SK-N-SH (cell line): Measurements from ENCODE around the gene SPDL1. TPM values are rescaled to one million over a fixed set of nuclear protein-coding genes. Genes with fewer than 3 reads are reported as not detected.

ENCODE experiments used
- CTCF ChIA-PET: fragments of 300-600, 350-600 bp; formaldehyde crosslinking; extraction: SDS; loops from one replicate; lab custom pipeline; 2021; lab: Yijun Ruan, JAX
- POLR2A ChIA-PET: fragments of 350-600 bp; sonication (Branson Sonifier 250); formaldehyde crosslinking; extraction: SDS; loops from one replicate; lab custom pipeline; 2020; ENCODE audit warnings: antibody characterized with exemption, inconsistent platforms; lab: Yijun Ruan, JAX
- DNase-seq: peaks from one replicate; pipeline ENCODE4 v3.0.0; 2012
- H2AFZ ChIP-seq: fragments of 200-600 bp; sonication (generic); 2 replicates; pipeline ENCODE4 v1.8.1; 2016; ENCODE audit warnings: antibody characterized with exemption, mild to moderate bottlenecking, low read depth
- H3F3A ChIP-seq: fragments of 200-600 bp; sonication (generic); replicated peaks from 2 replicates; pipeline ENCODE3; 2016; ENCODE audit warnings: antibody characterized with exemption, mild to moderate bottlenecking; ENCODE audit not compliant: insufficient read depth
- H3K27ac ChIP-seq, 2 experiments: fragments of 200-500 bp in 1 of 2; fragments of 200-600 bp in 1 of 2; sonication (Bioruptor generic) in 1 of 2; sonication (generic), shearing (Covaris generic) in 1 of 2; 2 replicates each; pipeline versions ENCODE4 v1.5.1 to v1.6.1; 2014 to 2016; ENCODE audit warnings: low read depth in 2 of 2, inconsistent platforms in 1 of 2, low read length in 1 of 2, mild to moderate bottlenecking in 1 of 2, mixed read lengths in 1 of 2
- H3K27me3 ChIP-seq: fragments of 200-600 bp; sonication (generic), shearing (Covaris generic); 2 replicates; pipeline ENCODE4 v1.6.1; 2016; ENCODE audit warnings: mixed run types; ENCODE audit not compliant: insufficient read depth
- H3K36me3 ChIP-seq, 2 experiments: fragments of 200-500 bp in 1 of 2; fragments of 200-600 bp in 1 of 2; sonication (Bioruptor generic) in 1 of 2; sonication (generic) in 1 of 2; replicated peaks in 1 of 2; 2 replicates each; pipeline versions ENCODE3 to v1.5.1; 2014 to 2016; ENCODE audit warnings: low read length in 1 of 2, mild to moderate bottlenecking in 1 of 2; ENCODE audit not compliant: insufficient read depth in 2 of 2, control insufficient read depth in 1 of 2
- H3K4me1 ChIP-seq, 2 experiments: fragments of 200-500 bp in 1 of 2; fragments of 200-600 bp in 1 of 2; sonication (Bioruptor generic) in 1 of 2; sonication (generic), shearing (Covaris generic) in 1 of 2; 2 replicates each; pipeline versions ENCODE4 v1.5.1 to v1.6.1; 2014 to 2016; ENCODE audit warnings: low read depth in 1 of 2, low read length in 1 of 2, mixed run types in 1 of 2; ENCODE audit not compliant: insufficient read depth in 2 of 2, control insufficient read depth in 1 of 2
- H3K4me2 ChIP-seq: fragments of 200-600 bp; sonication (generic), shearing (Covaris generic); 2 replicates; pipeline ENCODE4 v1.6.1; 2017; ENCODE audit warnings: mixed run types
- H3K4me3 ChIP-seq, 2 experiments: fragments of 200-500 bp in 1 of 2; fragments of 200-600 bp in 1 of 2; sonication (Bioruptor generic) in 1 of 2; sonication (generic), shearing (Covaris generic) in 1 of 2; 2 replicates each; pipeline versions ENCODE4 v1.5.1 to v1.8.1; 2014 to 2016; ENCODE audit warnings: low read depth in 2 of 2, inconsistent platforms in 1 of 2, low read length in 1 of 2, mild to moderate bottlenecking in 1 of 2, mixed read lengths in 1 of 2, moderate library complexity in 1 of 2
- H3K79me2 ChIP-seq: fragments of 200-600 bp; sonication (generic); 2 replicates; pipeline ENCODE4 v1.8.1; 2017; ENCODE audit warnings: mild to moderate bottlenecking; ENCODE audit not compliant: insufficient read depth
- H3K9ac ChIP-seq: fragments of 200-600 bp; sonication (generic); 2 replicates; pipeline ENCODE4 v1.6.1; 2017; ENCODE audit warnings: mixed run types
- H3K9me2 ChIP-seq: fragments of 200-600 bp; sonication (generic); 2 replicates; pipeline ENCODE4 v1.6.1; 2017; ENCODE audit warnings: mixed run types
- H3K9me3 ChIP-seq: fragments of 200-600 bp; sonication (generic); 2 replicates; pipeline ENCODE4 v1.6.1; 2017; ENCODE audit warnings: mixed run types, mild to moderate bottlenecking, moderate library complexity
- H4K20me1 ChIP-seq: fragments of 200-600 bp; sonication (generic); 2 replicates; pipeline ENCODE4 v1.6.1; 2017; ENCODE audit warnings: mild to moderate bottlenecking, mixed run types; ENCODE audit not compliant: insufficient read depth
- CHD2 ChIP-seq: fragments of 150-350 bp; IDR thresholded peaks from 2 replicates; pipeline ENCODE4 v1.6.1; 2018; ENCODE audit warnings: low read length; ENCODE audit not compliant: partially characterized antibody
- EP300 ChIP-seq, 2 experiments: IDR thresholded peaks; 2 replicates each; pipeline versions ENCODE4 v1.4.0 to v1.6.1; 2012; ENCODE audit warnings: borderline replicate concordance in 1 of 2, low read depth in 1 of 2, low read length in 1 of 2
- GABPA ChIP-seq: IDR thresholded peaks from 2 replicates; pipeline ENCODE4 v1.4.0; 2012; ENCODE audit warnings: low read depth, mild to moderate bottlenecking
- GATA2 ChIP-seq: sonication (generic); formaldehyde crosslinking; IDR thresholded peaks from 2 replicates; pipeline ENCODE4 v1.5.0; 2020; ENCODE audit warnings: mild to moderate bottlenecking, missing genetic modification reagents
- IRF3 ChIP-seq: fragments of 150-350 bp; IDR thresholded peaks from 2 replicates; pipeline ENCODE4 v1.6.1; 2016; ENCODE audit warnings: mild to moderate bottlenecking, low read depth, low read length
- MXI1 ChIP-seq: IDR thresholded peaks from 2 replicates; pipeline ENCODE4 v1.6.1; 2012; ENCODE audit warnings: mild to moderate bottlenecking, low read depth, low read length, improper control_type of control experiment
- RAD21 ChIP-seq: IDR thresholded peaks from 2 replicates; pipeline ENCODE4 v1.6.1; 2012; ENCODE audit warnings: mild to moderate bottlenecking, low read length
- RCOR1 ChIP-seq: fragments of 150-350 bp; IDR thresholded peaks from 2 replicates; pipeline ENCODE4 v1.6.1; 2017; ENCODE audit warnings: antibody characterized with exemption, low read length
- RFX5 ChIP-seq: IDR thresholded peaks from 2 replicates; pipeline ENCODE4 v1.6.1; 2012; ENCODE audit warnings: mild to moderate bottlenecking, improper control_type of control experiment, low read length
- SMC3 ChIP-seq: IDR thresholded peaks from 2 replicates; pipeline ENCODE4 v1.6.1; 2012; ENCODE audit warnings: low read depth, low read length, improper control_type of control experiment
- TAF1 ChIP-seq: IDR thresholded peaks from 2 replicates; pipeline ENCODE4 v1.6.1; 2012; ENCODE audit warnings: low read depth, mild to moderate bottlenecking, low read length, moderate library complexity, borderline replicate concordance
- TCF12 ChIP-seq: IDR thresholded peaks from 2 replicates; pipeline ENCODE4 v1.4.0; 2012
- YY1 ChIP-seq: IDR thresholded peaks from 2 replicates; pipeline ENCODE4 v1.4.0; 2012; ENCODE audit warnings: low read depth, mild to moderate bottlenecking
- WGBS: methylation state at CpG from one replicate; pipeline ENCODE4 v1.1.6; 2017; ENCODE audit warnings: low lambda C conversion rate; 5-methylcytosine and 5-hydroxymethylcytosine counted together
- polyA plus RNA-seq, 3 experiments: library from polyadenylated mRNA; depleted of rRNA; stranded (reverse); fragments of >200 nt; gene quantifications; 2 replicates each; pipeline ENCODE4 v1.2.3, GENCODE V29; 2012
- TF ChIP-seq, protein P1 (sequence below): IDR thresholded peaks from 2 replicates; pipeline ENCODE4 v1.4.0; 2012; ENCODE audit warnings: low read depth
- TF ChIP-seq, protein P2 (sequence below): IDR thresholded peaks from 2 replicates; pipeline ENCODE4 v1.4.0; 2012; ENCODE audit warnings: low read depth, borderline replicate concordance
- TF ChIP-seq, protein P3 (sequence below): IDR thresholded peaks from 2 replicates; pipeline ENCODE4 v1.6.1; 2012; ENCODE audit warnings: mild to moderate bottlenecking, low read depth, low read length, moderate library complexity

SPDL1 gene
- polyA plus RNA-seq, 1 of the 3 experiments (the other 2 are of a cell fraction), result 45.1 TPM

GRCh38 chr5:169569513-169569912 is 14.1 kb upstream of the SPDL1 start:
- no peak overlapping the region for H3K4me2 ChIP-seq
- H3K4me3 ChIP-seq, result no peak overlapping the region
- no peaks in the 10 kb centered on the region for H3K36me3 ChIP-seq
- H3K27ac ChIP-seq, result no peak overlapping the region
- TF ChIP-seq YY1, result no peak
- TF ChIP-seq SMC3, result no peak
- TF ChIP-seq IRF3, result no peak
- no peak for TF ChIP-seq RAD21
- TF ChIP-seq CHD2, result no peak
- TF ChIP-seq RCOR1, result no peak
- TF ChIP-seq, protein P1, sequence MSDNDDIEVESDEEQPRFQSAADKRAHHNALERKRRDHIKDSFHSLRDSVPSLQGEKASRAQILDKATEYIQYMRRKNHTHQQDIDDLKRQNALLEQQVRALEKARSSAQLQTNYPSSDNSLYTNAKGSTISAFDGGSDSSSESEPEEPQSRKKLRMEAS, result no peak
- no peak for TF ChIP-seq RFX5
- TF ChIP-seq, protein P2, sequence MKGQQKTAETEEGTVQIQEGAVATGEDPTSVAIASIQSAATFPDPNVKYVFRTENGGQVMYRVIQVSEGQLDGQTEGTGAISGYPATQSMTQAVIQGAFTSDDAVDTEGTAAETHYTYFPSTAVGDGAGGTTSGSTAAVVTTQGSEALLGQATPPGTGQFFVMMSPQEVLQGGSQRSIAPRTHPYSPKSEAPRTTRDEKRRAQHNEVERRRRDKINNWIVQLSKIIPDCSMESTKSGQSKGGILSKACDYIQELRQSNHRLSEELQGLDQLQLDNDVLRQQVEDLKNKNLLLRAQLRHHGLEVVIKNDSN, result no peak
- TF ChIP-seq GATA2 (CRISPR knock-in tag), result no peak
- no peak for TF ChIP-seq TAF1
- no peak for TF ChIP-seq GABPA
- TF ChIP-seq EP300 (IDR thresholded peaks at IDR 0.05; ENCODE audit: borderline replicate concordance in 1 of 2, low read depth in 1 of 2, low read length in 1 of 2), result no peak
- no peak for TF ChIP-seq MXI1
- TF ChIP-seq TCF12, result no peak
- TF ChIP-seq, protein P3, sequence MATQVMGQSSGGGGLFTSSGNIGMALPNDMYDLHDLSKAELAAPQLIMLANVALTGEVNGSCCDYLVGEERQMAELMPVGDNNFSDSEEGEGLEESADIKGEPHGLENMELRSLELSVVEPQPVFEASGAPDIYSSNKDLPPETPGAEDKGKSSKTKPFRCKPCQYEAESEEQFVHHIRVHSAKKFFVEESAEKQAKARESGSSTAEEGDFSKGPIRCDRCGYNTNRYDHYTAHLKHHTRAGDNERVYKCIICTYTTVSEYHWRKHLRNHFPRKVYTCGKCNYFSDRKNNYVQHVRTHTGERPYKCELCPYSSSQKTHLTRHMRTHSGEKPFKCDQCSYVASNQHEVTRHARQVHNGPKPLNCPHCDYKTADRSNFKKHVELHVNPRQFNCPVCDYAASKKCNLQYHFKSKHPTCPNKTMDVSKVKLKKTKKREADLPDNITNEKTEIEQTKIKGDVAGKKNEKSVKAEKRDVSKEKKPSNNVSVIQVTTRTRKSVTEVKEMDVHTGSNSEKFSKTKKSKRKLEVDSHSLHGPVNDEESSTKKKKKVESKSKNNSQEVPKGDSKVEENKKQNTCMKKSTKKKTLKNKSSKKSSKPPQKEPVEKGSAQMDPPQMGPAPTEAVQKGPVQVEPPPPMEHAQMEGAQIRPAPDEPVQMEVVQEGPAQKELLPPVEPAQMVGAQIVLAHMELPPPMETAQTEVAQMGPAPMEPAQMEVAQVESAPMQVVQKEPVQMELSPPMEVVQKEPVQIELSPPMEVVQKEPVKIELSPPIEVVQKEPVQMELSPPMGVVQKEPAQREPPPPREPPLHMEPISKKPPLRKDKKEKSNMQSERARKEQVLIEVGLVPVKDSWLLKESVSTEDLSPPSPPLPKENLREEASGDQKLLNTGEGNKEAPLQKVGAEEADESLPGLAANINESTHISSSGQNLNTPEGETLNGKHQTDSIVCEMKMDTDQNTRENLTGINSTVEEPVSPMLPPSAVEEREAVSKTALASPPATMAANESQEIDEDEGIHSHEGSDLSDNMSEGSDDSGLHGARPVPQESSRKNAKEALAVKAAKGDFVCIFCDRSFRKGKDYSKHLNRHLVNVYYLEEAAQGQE, result no peak
- no peaks in the 10 kb centered on the region for H4K20me1 ChIP-seq
- no peaks in the 10 kb centered on the region for H3K79me2 ChIP-seq
- 78% methylated on average over 3 of the region's 3 CpGs for WGBS
- no peaks in the 10 kb centered on the region for H3K9me2 ChIP-seq
- no peaks in the 10 kb centered on the region for H3K9me3 ChIP-seq
- H3K9ac ChIP-seq, result no peak overlapping the region
- no peak overlapping the region for H2AFZ ChIP-seq
- H3F3A ChIP-seq, result peaks cover 9% of the 10 kb centered on the region
- DNase-seq, result no peak
- no peaks in the 10 kb centered on the region for H3K4me1 ChIP-seq
- H3K27me3 ChIP-seq, result no peaks in the 10 kb centered on the region
- CTCF ChIA-PET, result interaction anchor here (0.7 to 2.1 kb wide), 4 partner anchors 8 to 622 kb away, joined by 3 to 18 read pairs (median 8); no protein-coding TSS in a partner anchor
- POLR2A ChIA-PET, result no interaction called here
